ENCODE results near the gene AGBL4.

The AGBL4 gene

DNA sequence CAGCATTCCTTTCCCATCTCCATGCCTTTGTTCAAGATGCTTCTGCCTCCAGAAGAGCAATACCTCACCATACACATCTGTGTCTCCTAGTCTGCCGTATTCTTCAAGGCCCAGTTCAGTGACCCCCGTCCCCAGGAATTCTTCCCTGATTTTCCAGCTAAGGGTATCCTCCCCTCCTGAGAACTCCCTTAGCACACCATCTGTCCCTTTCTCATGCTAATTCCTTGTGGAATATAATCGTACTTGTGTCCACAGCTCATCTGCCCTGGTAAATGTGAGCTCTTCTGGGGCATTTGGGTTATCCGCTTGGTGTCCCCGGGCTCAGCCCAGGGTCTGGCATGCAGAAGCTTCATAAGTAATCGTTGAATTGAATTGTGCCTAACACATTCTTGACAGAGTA lies 1288.0 kb downstream of the AGBL4 start:
- TF ChIP-seq, protein P1, sequence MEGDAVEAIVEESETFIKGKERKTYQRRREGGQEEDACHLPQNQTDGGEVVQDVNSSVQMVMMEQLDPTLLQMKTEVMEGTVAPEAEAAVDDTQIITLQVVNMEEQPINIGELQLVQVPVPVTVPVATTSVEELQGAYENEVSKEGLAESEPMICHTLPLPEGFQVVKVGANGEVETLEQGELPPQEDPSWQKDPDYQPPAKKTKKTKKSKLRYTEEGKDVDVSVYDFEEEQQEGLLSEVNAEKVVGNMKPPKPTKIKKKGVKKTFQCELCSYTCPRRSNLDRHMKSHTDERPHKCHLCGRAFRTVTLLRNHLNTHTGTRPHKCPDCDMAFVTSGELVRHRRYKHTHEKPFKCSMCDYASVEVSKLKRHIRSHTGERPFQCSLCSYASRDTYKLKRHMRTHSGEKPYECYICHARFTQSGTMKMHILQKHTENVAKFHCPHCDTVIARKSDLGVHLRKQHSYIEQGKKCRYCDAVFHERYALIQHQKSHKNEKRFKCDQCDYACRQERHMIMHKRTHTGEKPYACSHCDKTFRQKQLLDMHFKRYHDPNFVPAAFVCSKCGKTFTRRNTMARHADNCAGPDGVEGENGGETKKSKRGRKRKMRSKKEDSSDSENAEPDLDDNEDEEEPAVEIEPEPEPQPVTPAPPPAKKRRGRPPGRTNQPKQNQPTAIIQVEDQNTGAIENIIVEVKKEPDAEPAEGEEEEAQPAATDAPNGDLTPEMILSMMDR (IDR thresholded peaks at IDR 0.05; ENCODE audit: extremely low read depth, missing control alignments) = no peak
- DNase-seq (ENCODE audit: low spot score) = no peak

DNA sequence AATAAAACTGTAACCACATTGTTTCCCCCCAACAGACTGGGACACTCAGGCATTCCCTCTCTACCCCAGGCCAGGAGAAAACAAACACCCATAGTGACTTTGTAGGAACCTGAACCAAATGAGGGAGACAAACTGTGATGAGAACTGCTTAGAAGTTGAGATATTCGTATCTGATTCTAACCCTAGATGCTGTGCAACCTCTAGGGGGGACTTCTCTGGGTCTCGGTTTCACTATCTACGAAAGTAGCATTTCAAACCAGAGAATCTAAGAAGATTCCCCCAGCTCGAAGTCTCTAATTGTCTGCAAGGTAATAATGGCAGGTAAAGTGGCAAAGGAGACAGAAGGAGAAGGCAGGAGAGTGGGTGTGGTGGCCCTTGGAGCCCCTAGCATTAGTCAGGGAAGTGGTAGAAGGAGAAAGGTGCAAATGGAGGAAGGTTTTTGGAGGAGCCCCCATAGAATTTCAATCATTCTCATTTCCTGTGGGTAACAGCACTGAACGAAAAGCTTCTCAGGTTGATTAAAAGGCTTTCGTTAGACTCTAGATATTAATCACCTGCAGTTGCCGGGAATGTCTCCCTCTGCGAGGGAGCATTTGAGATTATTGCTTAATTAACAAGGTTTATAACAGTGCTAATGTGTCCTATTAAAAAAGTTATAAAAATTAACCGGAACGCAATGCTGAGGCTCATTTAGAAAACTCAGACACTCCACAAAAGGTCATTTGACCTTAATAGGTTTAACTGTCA lies 1293.4 kb downstream of the AGBL4 start:
- TF ChIP-seq, protein P1 (IDR thresholded peaks at IDR 0.05; ENCODE audit: extremely low read depth, missing control alignments) = no peak
- peak; percentile 11 for DNase-seq (ENCODE audit: low spot score)

DNA sequence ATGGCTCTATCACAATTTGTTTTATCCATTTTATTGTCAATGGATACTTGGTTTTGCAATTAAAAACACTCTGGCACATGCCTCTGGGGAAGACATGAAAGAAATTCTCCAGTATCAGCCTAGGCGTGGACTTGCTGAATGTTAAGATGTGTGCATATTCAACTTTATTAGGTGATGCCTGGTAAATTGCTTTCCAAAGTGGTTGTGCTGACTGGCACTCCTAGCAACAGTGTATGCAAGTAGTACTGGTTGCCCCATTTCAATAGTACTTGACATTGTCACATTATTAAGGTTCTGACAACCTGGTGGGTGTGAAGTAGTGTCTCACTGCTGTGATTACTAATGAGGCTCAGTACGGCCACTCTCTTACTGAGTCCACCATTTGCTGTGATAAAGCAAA lies 1295.2 kb downstream of the AGBL4 start:
- TF ChIP-seq, protein P1 (IDR thresholded peaks at IDR 0.05; ENCODE audit: extremely low read depth, missing control alignments) = no peak
- DNase-seq (ENCODE audit: low spot score) = no peak

DNA sequence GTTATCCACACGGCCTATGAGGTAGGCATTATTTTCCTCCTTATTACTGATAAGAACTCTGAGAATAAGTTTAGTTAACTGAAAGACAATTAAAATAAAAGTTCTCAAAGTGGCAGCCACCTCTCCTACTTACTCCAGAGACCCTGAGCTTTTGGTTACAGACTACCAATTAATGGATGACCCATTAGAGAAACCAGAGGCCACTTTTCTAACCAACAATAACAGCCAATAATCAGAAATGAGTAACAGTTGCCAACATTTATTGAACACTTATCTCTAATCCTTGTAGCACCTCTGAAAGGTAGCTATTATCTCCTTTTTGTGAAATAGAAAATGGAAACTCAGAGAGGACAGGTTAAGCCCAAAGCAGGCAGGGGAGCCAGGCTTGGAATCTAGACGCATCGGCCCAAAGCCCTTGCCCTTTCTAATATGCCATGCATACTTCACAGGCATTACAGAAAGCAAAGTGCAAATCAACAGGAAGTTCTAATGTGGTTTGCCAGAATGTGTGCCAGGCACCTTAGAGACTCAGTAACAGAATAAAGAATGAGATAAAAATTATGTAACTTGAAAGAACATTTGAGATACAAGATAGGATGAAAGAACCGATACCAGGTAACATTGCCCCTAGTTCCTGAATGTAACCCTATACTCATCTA lies 1297.1 kb downstream of the AGBL4 start:
- DNase-seq (ENCODE audit: low spot score) = no peak
- TF ChIP-seq, protein P1 (IDR thresholded peaks at IDR 0.05; ENCODE audit: extremely low read depth, missing control alignments) = no peak

DNA sequence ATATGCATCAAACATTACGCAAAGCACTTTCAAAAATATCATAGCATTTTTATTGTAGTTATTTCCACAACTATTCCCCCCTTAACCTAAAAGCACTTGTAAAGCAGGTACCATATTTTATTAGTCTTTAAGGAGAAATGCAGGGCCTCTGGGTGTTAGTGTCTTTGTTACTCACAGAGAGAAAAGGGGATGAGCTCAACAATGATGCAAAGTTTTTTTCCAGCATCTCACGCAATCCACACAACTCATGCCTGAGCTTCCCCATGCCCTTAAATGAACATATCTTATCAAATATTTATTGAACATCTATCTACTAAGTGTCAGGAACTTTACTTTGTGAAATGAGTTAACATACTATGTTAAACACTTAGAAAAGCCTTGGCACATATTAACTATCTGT lies 1297.6 kb downstream of the AGBL4 start:
- no peak for DNase-seq (ENCODE audit: low spot score)
- TF ChIP-seq, protein P1 (IDR thresholded peaks at IDR 0.05; ENCODE audit: extremely low read depth, missing control alignments) = no peak

DNA sequence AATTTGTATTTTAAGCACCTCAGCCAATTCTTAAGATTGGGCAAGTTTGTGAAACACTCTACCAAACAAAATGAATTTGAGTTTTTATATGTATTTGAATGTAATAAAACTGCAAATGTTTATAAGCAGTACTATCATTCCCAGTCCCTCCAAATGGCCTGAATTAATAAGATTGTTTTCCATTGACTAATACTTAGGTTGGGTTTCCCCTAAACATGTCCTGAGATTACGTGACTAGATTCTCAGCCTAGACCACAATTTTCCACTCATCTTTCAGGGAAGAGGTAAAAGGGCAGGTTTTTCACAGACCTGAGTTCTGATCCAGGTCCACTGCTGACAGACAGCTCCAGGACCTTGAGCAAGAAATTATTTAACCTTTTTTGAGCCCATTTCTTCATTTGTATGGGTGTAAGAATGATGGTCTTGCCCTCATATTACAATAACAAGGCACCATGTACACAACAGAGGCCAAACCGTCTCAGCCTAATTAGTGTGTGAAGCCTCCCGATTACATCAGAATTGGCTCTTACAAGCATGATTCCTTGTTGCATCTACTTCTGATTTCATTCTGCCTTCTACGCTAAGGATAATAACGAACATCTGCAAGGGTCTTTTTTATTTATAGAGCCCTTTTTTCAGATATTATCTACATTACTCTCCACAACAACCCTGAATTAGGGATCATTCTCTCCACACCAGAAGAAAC lies 1298.3 kb downstream of the AGBL4 start:
- TF ChIP-seq, protein P1 (IDR thresholded peaks at IDR 0.05; ENCODE audit: extremely low read depth, missing control alignments) = no peak

DNA sequence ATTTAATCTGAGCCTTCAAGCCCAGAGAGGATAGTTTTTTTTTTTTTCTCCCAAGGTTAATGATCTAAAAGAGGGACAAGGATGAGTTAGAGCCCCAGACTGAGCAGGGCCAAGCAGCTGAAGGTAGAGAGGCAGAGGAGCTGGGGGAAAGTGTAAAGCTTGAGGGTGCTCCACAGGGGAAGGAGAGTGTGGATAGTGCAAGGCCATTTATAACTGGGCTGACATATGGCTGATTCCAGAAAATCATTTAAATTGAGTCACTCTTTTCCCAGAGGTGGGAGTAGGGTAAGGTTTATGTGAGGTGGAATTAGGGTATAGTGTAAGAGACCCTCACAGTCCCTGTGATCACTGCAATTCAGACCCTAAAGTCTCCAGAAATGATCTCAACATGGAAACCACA lies 1302.8 kb downstream of the AGBL4 start:
- TF ChIP-seq, protein P1 (IDR thresholded peaks at IDR 0.05; ENCODE audit: extremely low read depth, missing control alignments) = no peak
- DNase-seq (ENCODE audit: low spot score) = no peak

More for the DNA sequence above, 1298.3 kb downstream of the AGBL4 start:
- DNase-seq (ENCODE audit: low spot score) = no peak

All from GM20000 (cell line).